ENCODE results near the gene ACTA1. TPM values are rescaled to one million over a fixed set of nuclear protein-coding genes. Genes with fewer than 3 reads are reported as not detected.

The ACTA1 gene
- total RNA-seq, 1 donor from 2014 or later = not detected

DNA sequence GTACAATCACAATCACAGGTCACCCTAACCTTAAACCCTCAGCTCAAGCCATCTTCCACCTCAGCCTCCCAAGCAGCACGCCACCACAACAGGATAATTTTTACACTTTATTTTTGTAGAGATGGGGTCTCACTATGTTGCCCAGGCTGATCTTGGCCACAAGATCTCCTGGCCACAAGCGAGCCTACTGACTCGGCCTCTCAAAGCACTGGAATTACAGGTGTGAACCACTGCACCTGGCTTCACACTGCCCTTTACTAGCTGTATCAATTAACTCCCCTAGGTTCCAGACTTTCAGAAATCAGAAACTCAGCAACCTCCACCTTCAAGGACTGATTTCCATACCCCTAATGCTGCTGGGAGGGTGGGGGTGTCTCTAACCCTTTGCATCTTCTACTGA is 37.3 kb upstream of the ACTA1 start:
- no peak overlapping the region for H3K4me3 ChIP-seq (ENCODE audit: low read depth, low read length)
- DNase-seq (ENCODE audit: low read depth) = no peak
- TF ChIP-seq, protein P1, sequence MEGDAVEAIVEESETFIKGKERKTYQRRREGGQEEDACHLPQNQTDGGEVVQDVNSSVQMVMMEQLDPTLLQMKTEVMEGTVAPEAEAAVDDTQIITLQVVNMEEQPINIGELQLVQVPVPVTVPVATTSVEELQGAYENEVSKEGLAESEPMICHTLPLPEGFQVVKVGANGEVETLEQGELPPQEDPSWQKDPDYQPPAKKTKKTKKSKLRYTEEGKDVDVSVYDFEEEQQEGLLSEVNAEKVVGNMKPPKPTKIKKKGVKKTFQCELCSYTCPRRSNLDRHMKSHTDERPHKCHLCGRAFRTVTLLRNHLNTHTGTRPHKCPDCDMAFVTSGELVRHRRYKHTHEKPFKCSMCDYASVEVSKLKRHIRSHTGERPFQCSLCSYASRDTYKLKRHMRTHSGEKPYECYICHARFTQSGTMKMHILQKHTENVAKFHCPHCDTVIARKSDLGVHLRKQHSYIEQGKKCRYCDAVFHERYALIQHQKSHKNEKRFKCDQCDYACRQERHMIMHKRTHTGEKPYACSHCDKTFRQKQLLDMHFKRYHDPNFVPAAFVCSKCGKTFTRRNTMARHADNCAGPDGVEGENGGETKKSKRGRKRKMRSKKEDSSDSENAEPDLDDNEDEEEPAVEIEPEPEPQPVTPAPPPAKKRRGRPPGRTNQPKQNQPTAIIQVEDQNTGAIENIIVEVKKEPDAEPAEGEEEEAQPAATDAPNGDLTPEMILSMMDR (conservative IDR thresholded peaks at IDR 0.05; ENCODE audit: low read depth, low read length) = no peak

DNA sequence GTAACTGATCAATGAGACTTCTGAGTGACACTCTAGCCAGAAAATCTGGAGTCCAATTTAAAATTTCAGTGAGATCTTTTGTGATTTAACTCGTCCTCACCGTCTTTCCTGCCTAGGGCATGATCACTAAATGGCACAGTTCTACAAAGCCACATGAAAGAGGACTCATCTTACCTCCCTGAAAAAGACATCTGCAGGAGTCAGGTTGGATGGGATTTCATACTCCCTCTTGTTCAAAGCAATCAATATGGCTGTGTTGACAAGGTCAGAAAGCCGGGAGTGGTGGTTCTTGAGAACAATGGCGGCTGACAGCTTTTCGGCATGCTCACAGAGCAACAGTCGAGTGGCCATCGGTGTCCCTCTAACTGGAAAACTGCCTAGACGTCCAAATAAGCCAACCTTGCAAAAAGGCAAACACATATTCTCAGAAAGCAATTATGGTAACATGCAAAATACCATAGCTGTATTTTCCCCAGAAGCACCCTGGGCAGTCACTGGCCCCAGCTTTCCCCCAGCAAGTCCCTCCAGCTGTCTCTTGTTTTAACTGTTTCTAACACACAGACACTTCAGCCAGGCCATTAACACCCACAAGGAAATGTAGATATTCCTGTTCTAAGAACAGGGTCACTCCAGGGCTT is 36.6 kb upstream of the ACTA1 start:
- H3K4me3 ChIP-seq (ENCODE audit: low read depth, low read length) = no peak overlapping the region
- no peak for DNase-seq (ENCODE audit: low read depth)
- TF ChIP-seq, protein P1 (conservative IDR thresholded peaks at IDR 0.05; ENCODE audit: low read depth, low read length) = no peak

DNA sequence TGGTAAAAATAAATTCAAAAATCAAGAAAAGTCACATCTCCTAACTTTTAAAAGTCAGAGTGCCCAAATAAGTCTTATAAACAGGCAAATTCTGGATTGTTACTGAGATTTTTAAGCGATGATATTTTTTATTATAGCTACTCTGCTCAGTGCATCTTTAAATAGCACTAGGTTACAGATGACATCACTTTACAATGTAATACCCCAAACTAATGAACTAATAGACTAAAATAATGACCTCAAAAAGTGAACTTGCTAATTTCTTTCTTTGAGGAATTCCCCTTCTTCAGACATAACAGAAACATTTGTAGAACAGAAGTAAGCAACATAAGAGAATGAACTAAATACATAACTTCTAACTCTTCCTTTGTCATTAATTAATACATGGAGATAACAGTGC is 33.0 kb upstream of the ACTA1 start:
- TF ChIP-seq, protein P1 (conservative IDR thresholded peaks at IDR 0.05; ENCODE audit: low read depth, low read length) = no peak
- H3K4me3 ChIP-seq (ENCODE audit: low read depth, low read length) = no peak overlapping the region
- no peak for DNase-seq (ENCODE audit: low read depth)

DNA sequence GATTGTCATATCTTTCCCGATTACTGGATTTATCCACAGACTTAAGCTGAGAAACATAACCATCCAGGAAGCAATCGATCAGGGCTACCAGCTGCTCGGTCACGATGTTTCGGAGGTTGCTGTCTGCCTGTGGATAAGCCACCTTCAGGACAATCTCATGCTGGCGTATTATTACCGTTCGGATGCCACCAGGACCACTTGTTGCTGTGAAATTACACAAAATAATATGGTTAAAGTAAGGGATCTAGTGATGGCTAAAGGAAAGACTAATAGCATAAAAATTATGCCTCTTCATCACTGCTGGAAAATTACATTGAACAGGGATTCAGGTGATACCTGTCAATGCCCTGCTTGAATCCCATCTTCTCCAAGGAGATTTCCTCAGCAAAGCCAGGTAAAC is 30.8 kb upstream of the ACTA1 start:
- TF ChIP-seq, protein P1 (conservative IDR thresholded peaks at IDR 0.05; ENCODE audit: low read depth, low read length) = no peak
- no peak for DNase-seq (ENCODE audit: low read depth)
- H3K4me3 ChIP-seq (ENCODE audit: low read depth, low read length) = no peak overlapping the region

DNA sequence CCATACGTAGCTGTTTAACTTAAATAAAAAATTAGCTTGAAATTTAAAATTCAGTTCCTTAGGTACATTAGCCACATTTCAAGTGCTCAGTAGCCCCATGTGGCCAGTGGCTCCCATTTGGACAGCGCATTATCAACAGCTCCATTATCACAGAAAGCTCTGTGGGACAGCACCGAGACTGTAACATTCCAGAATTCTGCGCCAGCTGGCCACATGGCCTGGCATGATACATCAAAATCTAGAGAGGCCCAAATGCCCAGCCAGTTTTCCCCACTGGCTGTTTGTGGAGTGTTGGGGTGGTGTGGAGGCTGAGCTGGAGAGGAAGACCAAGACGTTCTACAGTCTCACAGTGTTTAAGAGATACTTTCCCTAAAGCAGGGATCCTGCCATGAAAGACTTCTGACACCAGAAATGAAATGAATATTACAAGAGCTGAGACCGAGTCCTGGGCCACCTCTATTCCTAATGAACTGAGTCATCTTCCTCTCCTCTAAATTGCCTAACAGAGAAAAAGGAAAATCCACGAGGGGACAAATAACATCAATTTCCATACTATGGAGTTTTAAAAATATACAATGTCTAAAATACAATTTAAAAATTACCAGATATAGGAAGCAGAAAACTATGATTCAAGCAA is 27.3 kb upstream of the ACTA1 start:
- DNase-seq (ENCODE audit: low read depth) = no peak
- TF ChIP-seq, protein P1 (conservative IDR thresholded peaks at IDR 0.05; ENCODE audit: low read depth, low read length) = no peak
- H3K4me3 ChIP-seq (ENCODE audit: low read depth, low read length) = no peak overlapping the region

DNA sequence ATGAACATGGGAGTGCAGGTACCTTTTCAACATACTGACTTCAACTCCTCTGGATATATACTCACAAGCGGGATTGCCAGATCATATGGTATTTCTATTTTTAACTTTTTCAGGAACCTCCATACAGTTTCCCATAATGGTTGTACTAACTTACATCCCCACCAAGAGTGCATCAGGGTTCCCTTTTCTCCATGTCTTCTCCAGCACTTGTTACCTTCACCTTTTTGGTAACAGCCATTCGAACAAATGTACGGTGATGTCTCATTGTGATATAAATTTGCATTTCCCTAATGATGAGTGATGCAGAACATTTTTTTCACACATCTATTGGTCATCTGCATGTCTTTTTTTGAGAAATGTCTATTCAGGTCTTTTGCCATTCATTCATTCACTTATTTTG is 25.9 kb upstream of the ACTA1 start:
- DNase-seq (ENCODE audit: low read depth) = no peak
- TF ChIP-seq, protein P1 (conservative IDR thresholded peaks at IDR 0.05; ENCODE audit: low read depth, low read length) = no peak
- no peak overlapping the region for H3K4me3 ChIP-seq (ENCODE audit: low read depth, low read length)

DNA sequence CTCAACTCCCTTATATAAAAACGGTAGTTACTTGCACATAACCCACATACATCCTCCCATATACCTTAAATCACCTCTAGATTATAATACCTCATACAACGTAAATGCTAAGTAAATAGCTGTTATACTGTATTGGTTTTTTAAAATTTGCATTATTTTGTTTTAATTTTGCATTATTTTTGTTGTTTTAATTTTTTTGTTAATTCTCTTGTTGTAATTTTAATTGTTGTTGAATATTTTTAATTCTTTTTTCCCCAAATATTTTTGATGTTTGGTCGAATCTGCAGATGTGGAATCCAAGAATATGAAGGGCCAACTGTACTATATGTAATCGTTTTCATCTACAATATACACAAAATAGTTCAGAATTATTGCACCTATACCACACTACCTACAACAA is 23.5 kb upstream of the ACTA1 start:
- no peak for DNase-seq (ENCODE audit: low read depth)
- TF ChIP-seq, protein P1 (conservative IDR thresholded peaks at IDR 0.05; ENCODE audit: low read depth, low read length) = no peak
- H3K4me3 ChIP-seq (ENCODE audit: low read depth, low read length) = no peak overlapping the region
